ENCODE data around the gene MYRFL. TPM values are rescaled to one million over a fixed set of nuclear protein-coding genes. Genes with fewer than 3 reads are reported as not detected.

MYRFL gene
- polyA plus RNA-seq, 4 donors = 16.7 to 56.5 (median 42.8) TPM

DNA sequence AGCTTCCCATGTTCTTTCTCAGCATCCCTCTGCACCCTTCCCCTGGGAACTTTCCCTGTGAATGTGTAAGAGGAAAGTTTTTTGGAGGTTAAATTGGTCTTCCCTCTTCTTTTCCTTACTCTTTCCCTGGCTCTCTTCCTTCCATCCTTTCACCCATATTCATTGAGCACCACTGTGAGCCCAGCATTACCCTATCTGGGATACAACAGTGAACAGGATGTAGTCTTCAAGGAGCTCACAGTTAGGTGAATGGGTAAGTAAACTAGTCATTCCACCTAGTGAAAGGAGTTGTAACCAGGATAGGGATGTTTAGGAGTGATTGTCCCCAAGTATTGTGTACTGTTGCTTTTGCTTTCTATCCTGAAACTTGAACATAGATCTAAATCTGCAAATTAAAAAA lies 123.8 kb downstream of the MYRFL start:
- no peak for FAIRE-seq
- no peak overlapping the region for H3K4me3 ChIP-seq (ENCODE audit: low read depth in 1 of 3, low read length in 3 of 3)
- no peaks in the 10 kb centered on the region for H3K4me1 ChIP-seq (ENCODE audit: control insufficient read depth in 3 of 3, insufficient read depth in 2 of 3, low read depth in 1 of 3, low read length in 2 of 3)
- peaks cover 0 to 3% of the 10 kb centered on the region in 2 donors for H3K9me3 ChIP-seq (ENCODE audit: control insufficient read depth in 2 of 2, insufficient read depth in 1 of 2, low read depth in 1 of 2, low read length in 1 of 2)
- peaks cover 0 to 10% (median 2%) of the 10 kb centered on the region in 3 donors for H3K36me3 ChIP-seq (ENCODE audit: control insufficient read depth in 3 of 3, insufficient read depth in 2 of 3, low read depth in 1 of 3, low read length in 3 of 3)
- no peak overlapping the region for H3K27ac ChIP-seq (ENCODE audit: low read depth in 1 of 3, low read length in 2 of 3)
- DNase-seq = no peak
- no peaks in the 10 kb centered on the region for H3K27me3 ChIP-seq (ENCODE audit: control insufficient read depth in 3 of 3, insufficient read depth in 3 of 3, low read length in 3 of 3)

GRCh38 chr12:69949311-69950002 lies 124.4 kb downstream of the MYRFL start:
- WGBS, 3 donors = 90 to 98% (median 97%) methylated on average over 6 of the region's 6 CpGs
- H3K27ac ChIP-seq (ENCODE audit: low read depth in 1 of 3, low read length in 2 of 3) = no peak overlapping the region
- H3K9me3 ChIP-seq (ENCODE audit: control insufficient read depth in 2 of 2, insufficient read depth in 1 of 2, low read depth in 1 of 2, low read length in 1 of 2) = peaks cover 0 to 3% of the 10 kb centered on the region in 2 donors
- H3K4me1 ChIP-seq (ENCODE audit: control insufficient read depth in 3 of 3, insufficient read depth in 2 of 3, low read depth in 1 of 3, low read length in 2 of 3) = no peaks in the 10 kb centered on the region
- no peaks in the 10 kb centered on the region for H3K27me3 ChIP-seq (ENCODE audit: control insufficient read depth in 3 of 3, insufficient read depth in 3 of 3, low read length in 3 of 3)
- no peak overlapping the region for H3K4me3 ChIP-seq (ENCODE audit: low read depth in 1 of 3, low read length in 3 of 3)
- FAIRE-seq (no peak), DNase-seq (no peak)
- H3K36me3 ChIP-seq (ENCODE audit: control insufficient read depth in 3 of 3, insufficient read depth in 2 of 3, low read depth in 1 of 3, low read length in 3 of 3) = peaks cover 0 to 10% (median 2%) of the 10 kb centered on the region in 3 donors

GRCh38 chr12:69951108-69951507 lies 126.1 kb downstream of the MYRFL start:
- peaks cover 0 to 11% (median 2%) of the 10 kb centered on the region in 3 donors for H3K36me3 ChIP-seq (ENCODE audit: control insufficient read depth in 3 of 3, insufficient read depth in 2 of 3, low read depth in 1 of 3, low read length in 3 of 3)
- H3K9me3 ChIP-seq (ENCODE audit: control insufficient read depth in 2 of 2, insufficient read depth in 1 of 2, low read depth in 1 of 2, low read length in 1 of 2) = peaks cover 0 to 3% of the 10 kb centered on the region in 2 donors
- H3K27me3 ChIP-seq (ENCODE audit: control insufficient read depth in 3 of 3, insufficient read depth in 3 of 3, low read length in 3 of 3) = no peaks in the 10 kb centered on the region
- DNase-seq (no peak), FAIRE-seq (no peak)
- H3K27ac ChIP-seq (ENCODE audit: low read depth in 1 of 3, low read length in 2 of 3) = no peak overlapping the region
- H3K4me3 ChIP-seq (ENCODE audit: low read depth in 1 of 3, low read length in 3 of 3) = no peak overlapping the region
- H3K4me1 ChIP-seq (ENCODE audit: control insufficient read depth in 3 of 3, insufficient read depth in 2 of 3, low read depth in 1 of 3, low read length in 2 of 3) = no peaks in the 10 kb centered on the region
- WGBS, 3 donors = 85 to 89% (median 88%) methylated on average over 3 to 4 of the region's 5 CpGs

GRCh38 chr12:69952890-69953289 lies 127.9 kb downstream of the MYRFL start:
- no peak overlapping the region for H3K27ac ChIP-seq (ENCODE audit: low read depth in 1 of 3, low read length in 2 of 3)
- no peak for DNase-seq
- no peak for FAIRE-seq
- H3K9me3 ChIP-seq (ENCODE audit: control insufficient read depth in 2 of 2, insufficient read depth in 1 of 2, low read depth in 1 of 2, low read length in 1 of 2) = peaks cover 0 to 3% of the 10 kb centered on the region in 2 donors
- 83 to 93% (median 90%) methylated on average over 2 of the region's 2 CpGs for WGBS, 3 donors
- H3K4me1 ChIP-seq (ENCODE audit: control insufficient read depth in 3 of 3, insufficient read depth in 2 of 3, low read depth in 1 of 3, low read length in 2 of 3) = no peaks in the 10 kb centered on the region
- no peak overlapping the region for H3K4me3 ChIP-seq (ENCODE audit: low read depth in 1 of 3, low read length in 3 of 3)
- H3K27me3 ChIP-seq (ENCODE audit: control insufficient read depth in 3 of 3, insufficient read depth in 3 of 3, low read length in 3 of 3) = no peaks in the 10 kb centered on the region
- H3K36me3 ChIP-seq (ENCODE audit: control insufficient read depth in 3 of 3, insufficient read depth in 2 of 3, low read depth in 1 of 3, low read length in 3 of 3) = peaks cover 0 to 14% (median 2%) of the 10 kb centered on the region in 3 donors

DNA sequence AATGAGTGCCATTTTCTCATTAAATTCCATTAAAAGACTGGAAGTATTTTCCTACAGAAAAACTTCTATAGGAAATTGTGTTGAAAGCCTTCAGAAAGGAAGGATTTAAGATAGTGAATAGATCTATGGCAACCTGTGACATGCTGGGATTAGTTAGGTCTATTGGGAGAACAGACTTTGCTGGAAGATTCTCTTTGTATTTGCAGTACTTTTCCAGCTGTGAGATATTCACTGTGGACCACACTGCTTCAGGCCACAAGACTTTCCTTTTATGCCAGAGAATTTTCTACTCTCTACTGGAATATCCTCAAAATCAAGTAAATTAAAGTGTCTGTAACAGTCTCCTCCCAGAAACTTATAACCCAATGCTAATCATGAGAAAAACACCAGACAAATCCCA lies 136.2 kb downstream of the MYRFL start:
- FAIRE-seq = no peak
- Histone ChIP-seq H3K9me3 (ENCODE audit: control insufficient read depth in 2 of 2, insufficient read depth in 1 of 2, low read depth in 1 of 2, low read length in 1 of 2) (no peaks in the 10 kb centered on the region), H3K27ac (ENCODE audit: low read depth in 1 of 3, low read length in 2 of 3) (no peak overlapping the region), H3K4me1 (ENCODE audit: control insufficient read depth in 3 of 3, insufficient read depth in 2 of 3, low read depth in 1 of 3, low read length in 2 of 3) (no peaks in the 10 kb centered on the region), H3K4me3 (ENCODE audit: low read depth in 1 of 3, low read length in 3 of 3) (no peak overlapping the region), H3K36me3 (ENCODE audit: control insufficient read depth in 3 of 3, insufficient read depth in 2 of 3, low read depth in 1 of 3, low read length in 3 of 3) (peaks cover 0 to 9% (median 0%) of the 10 kb centered on the region in 3 donors), H3K27me3 (ENCODE audit: control insufficient read depth in 3 of 3, insufficient read depth in 3 of 3, low read length in 3 of 3) (no peaks in the 10 kb centered on the region)
- DNase-seq = no peak

DNA sequence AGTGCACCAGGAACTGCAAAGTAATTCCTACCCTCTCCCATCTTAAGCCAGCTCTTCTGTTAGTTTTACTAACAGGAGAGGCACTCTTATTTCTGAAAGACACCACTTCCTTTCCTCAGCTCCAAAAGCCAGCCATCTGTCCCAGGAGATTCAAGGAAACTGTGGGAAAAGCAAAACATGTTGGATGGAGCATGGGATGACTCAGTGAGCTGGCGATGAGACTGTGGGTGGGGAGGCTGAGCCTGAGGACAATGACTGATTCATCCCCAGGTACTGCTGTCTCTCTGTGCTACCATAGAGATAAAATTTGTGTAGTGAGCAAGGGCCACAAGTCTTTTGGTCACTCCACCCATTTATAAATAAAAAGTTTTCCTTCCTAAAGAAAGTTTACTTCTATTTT lies 141.4 kb downstream of the MYRFL start:
- H3K9me3 ChIP-seq (ENCODE audit: control insufficient read depth in 2 of 2, insufficient read depth in 1 of 2, low read depth in 1 of 2, low read length in 1 of 2) = no peaks in the 10 kb centered on the region
- H3K4me1 ChIP-seq (ENCODE audit: control insufficient read depth in 3 of 3, insufficient read depth in 2 of 3, low read depth in 1 of 3, low read length in 2 of 3) = no peaks in the 10 kb centered on the region
- H3K27ac ChIP-seq (ENCODE audit: low read depth in 1 of 3, low read length in 2 of 3) = no peak overlapping the region
- DNase-seq (no peak), FAIRE-seq (no peak)
- no peak overlapping the region for H3K4me3 ChIP-seq (ENCODE audit: low read depth in 1 of 3, low read length in 3 of 3)
- H3K27me3 ChIP-seq (ENCODE audit: control insufficient read depth in 3 of 3, insufficient read depth in 3 of 3, low read length in 3 of 3) = no peaks in the 10 kb centered on the region
- H3K36me3 ChIP-seq (ENCODE audit: control insufficient read depth in 3 of 3, insufficient read depth in 2 of 3, low read depth in 1 of 3, low read length in 3 of 3) = no peaks in the 10 kb centered on the region
- 39 to 75% (median 67%) methylated on average over 1 of the region's 1 CpG for WGBS, 3 donors

GRCh38 chr12:69966839-69967238 lies 141.8 kb downstream of the MYRFL start:
- Histone ChIP-seq H3K9me3 (ENCODE audit: control insufficient read depth in 2 of 2, insufficient read depth in 1 of 2, low read depth in 1 of 2, low read length in 1 of 2) (no peaks in the 10 kb centered on the region), H3K36me3 (ENCODE audit: control insufficient read depth in 3 of 3, insufficient read depth in 2 of 3, low read depth in 1 of 3, low read length in 3 of 3) (no peaks in the 10 kb centered on the region), H3K4me1 (ENCODE audit: control insufficient read depth in 3 of 3, insufficient read depth in 2 of 3, low read depth in 1 of 3, low read length in 2 of 3) (no peaks in the 10 kb centered on the region), H3K27ac (ENCODE audit: low read depth in 1 of 3, low read length in 2 of 3) (no peak overlapping the region), H3K27me3 (ENCODE audit: control insufficient read depth in 3 of 3, insufficient read depth in 3 of 3, low read length in 3 of 3) (no peaks in the 10 kb centered on the region), H3K4me3 (ENCODE audit: low read depth in 1 of 3, low read length in 3 of 3) (no peak overlapping the region)
- WGBS, 3 donors = 28 to 65% (median 44%) methylated on average over 3 of the region's 3 CpGs
- DNase-seq (peak in 1 of 2 donors; percentile 13), FAIRE-seq (no peak)

GRCh38 chr12:69969011-69969410 lies 144.0 kb downstream of the MYRFL start:
- FAIRE-seq (no peak), DNase-seq (no peak)
- no peaks in the 10 kb centered on the region for H3K36me3 ChIP-seq (ENCODE audit: control insufficient read depth in 3 of 3, insufficient read depth in 2 of 3, low read depth in 1 of 3, low read length in 3 of 3)
- H3K27me3 ChIP-seq (ENCODE audit: control insufficient read depth in 3 of 3, insufficient read depth in 3 of 3, low read length in 3 of 3) = no peaks in the 10 kb centered on the region
- H3K27ac ChIP-seq (ENCODE audit: low read depth in 1 of 3, low read length in 2 of 3) = no peak overlapping the region
- H3K4me1 ChIP-seq (ENCODE audit: control insufficient read depth in 3 of 3, insufficient read depth in 2 of 3, low read depth in 1 of 3, low read length in 2 of 3) = no peaks in the 10 kb centered on the region
- 90 to 92% (median 91%) methylated on average over 3 of the region's 3 CpGs for WGBS, 3 donors
- no peaks in the 10 kb centered on the region for H3K9me3 ChIP-seq (ENCODE audit: control insufficient read depth in 2 of 2, insufficient read depth in 1 of 2, low read depth in 1 of 2, low read length in 1 of 2)
- H3K4me3 ChIP-seq (ENCODE audit: low read depth in 1 of 3, low read length in 3 of 3) = no peak overlapping the region

GRCh38 chr12:69972136-69972535 lies 147.1 kb downstream of the MYRFL start:
- no peak for FAIRE-seq
- no peak overlapping the region for H3K27ac ChIP-seq (ENCODE audit: low read depth in 1 of 3, low read length in 2 of 3)
- H3K4me3 ChIP-seq (ENCODE audit: low read depth in 1 of 3, low read length in 3 of 3) = no peak overlapping the region
- H3K9me3 ChIP-seq (ENCODE audit: control insufficient read depth in 2 of 2, insufficient read depth in 1 of 2, low read depth in 1 of 2, low read length in 1 of 2) = no peaks in the 10 kb centered on the region
- WGBS, 3 donors = 76 to 89% (median 82%) methylated on average over 7 of the region's 7 CpGs
- H3K36me3 ChIP-seq (ENCODE audit: control insufficient read depth in 3 of 3, insufficient read depth in 2 of 3, low read depth in 1 of 3, low read length in 3 of 3) = no peaks in the 10 kb centered on the region
- H3K4me1 ChIP-seq (ENCODE audit: control insufficient read depth in 3 of 3, insufficient read depth in 2 of 3, low read depth in 1 of 3, low read length in 2 of 3) = no peaks in the 10 kb centered on the region
- H3K27me3 ChIP-seq (ENCODE audit: control insufficient read depth in 3 of 3, insufficient read depth in 3 of 3, low read length in 3 of 3) = no peaks in the 10 kb centered on the region
- DNase-seq = no peak

All from small intestine (tissue), 7 donors.